ENCODE measurements around the gene LRRIQ1. TPM values are rescaled to one million over a fixed set of nuclear protein-coding genes. Genes with fewer than 3 reads are reported as not detected.
A peak's percentile ranks its signal among the peaks of the same experiment; 100 is the strongest.

LRRIQ1 gene
- total RNA-seq, 2 experiments from 2014 or later = not detected

DNA sequence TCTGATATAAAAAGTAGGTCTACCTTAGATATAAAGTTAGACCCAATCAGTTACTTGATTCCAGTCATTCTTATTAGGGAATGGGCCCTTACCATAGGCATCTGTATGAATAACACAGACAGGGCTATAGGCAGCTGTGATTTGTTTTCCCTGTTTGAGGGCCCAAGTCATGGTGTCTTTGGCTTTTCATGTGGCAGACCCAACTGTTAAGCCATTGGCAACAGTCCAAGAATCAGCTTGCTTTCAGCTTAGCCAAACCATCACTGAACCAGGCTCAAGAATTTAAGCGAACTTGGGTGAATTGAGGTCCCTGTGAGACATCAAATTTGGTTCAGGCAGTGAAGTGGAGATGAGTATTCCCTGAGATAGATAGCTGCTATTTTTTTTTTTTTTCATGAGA lies 111.2 kb downstream of the LRRIQ1 start:
- Mint-ChIP-seq H3K4me3 (no peak overlapping the region), H3K4me1 (no peaks in the 10 kb centered on the region), H3K36me3 (ENCODE audit: low read depth) (no peaks in the 10 kb centered on the region), H3K27me3 (no peaks in the 10 kb centered on the region), H3K9me3 (ENCODE audit: low read depth) (no peaks in the 10 kb centered on the region), H3K27ac (no peak overlapping the region)
- no peak for ATAC-seq
- DNase-seq = no peak
- CTCF ChIA-PET = interaction anchor here (1.1 kb wide), 1 partner anchor 13 kb away, joined by 3 read pairs; no protein-coding TSS in a partner anchor
- POLR2A ChIA-PET = no interaction called here
- intact Hi-C loops (cut with DNase I, micrococcal nuclease) = no loop called here

DNA sequence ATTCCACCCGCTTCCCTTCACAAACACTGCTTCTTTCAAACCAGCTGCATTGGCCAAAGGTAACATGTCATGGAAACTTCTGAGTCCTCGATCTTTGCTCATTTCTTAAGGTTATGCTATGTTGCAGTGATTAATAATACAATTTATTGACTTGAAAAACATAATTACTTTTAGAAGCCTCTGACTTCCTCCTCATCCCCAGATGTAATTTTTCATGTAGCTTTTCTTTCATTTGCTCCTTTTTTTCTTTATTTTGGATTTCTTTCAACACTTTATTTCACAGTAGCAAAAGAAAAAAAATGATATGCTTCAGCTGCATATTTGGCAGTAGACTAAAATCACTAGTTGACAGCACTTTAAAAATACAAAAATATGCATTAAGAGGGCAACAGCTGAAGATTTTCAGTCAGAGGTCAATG lies 116.2 kb downstream of the LRRIQ1 start:
- ChIA-PET POLR2A (no interaction called here), CTCF (interaction anchor here (1.1 kb wide), 1 partner anchor 25 kb away, joined by 3 read pairs; no protein-coding TSS in a partner anchor)
- DNase-seq = no peak
- Mint-ChIP-seq H3K9me3 (ENCODE audit: low read depth) (no peaks in the 10 kb centered on the region), H3K27ac (no peak overlapping the region), H3K36me3 (ENCODE audit: low read depth) (no peaks in the 10 kb centered on the region), H3K27me3 (no peaks in the 10 kb centered on the region), H3K4me3 (no peak overlapping the region), H3K4me1 (no peaks in the 10 kb centered on the region)
- intact Hi-C loops (cut with DNase I, micrococcal nuclease) = no loop called here
- no peak for ATAC-seq

DNA sequence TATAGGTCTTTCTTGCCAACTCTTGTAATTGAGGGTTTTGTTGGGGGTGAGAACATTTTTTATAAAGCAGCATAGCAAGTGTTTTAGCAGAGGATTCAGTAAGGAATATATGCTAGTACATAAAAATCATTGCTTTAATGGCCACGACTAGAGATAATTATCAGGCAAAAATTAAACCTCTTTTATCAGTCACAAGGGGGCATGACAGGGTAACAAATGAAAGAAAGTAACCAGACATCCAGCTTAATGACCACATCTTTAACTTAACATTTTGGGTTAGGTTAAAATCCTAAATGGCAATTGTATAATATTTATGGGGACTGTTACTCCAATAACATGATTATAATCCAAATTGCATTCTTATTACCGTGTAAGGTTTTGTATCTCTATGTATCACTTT lies 119.6 kb downstream of the LRRIQ1 start:
- H3K4me1 Mint-ChIP-seq = no peaks in the 10 kb centered on the region
- intact Hi-C loops (cut with DNase I, micrococcal nuclease) = no loop called here
- H3K36me3 Mint-ChIP-seq (ENCODE audit: low read depth) = no peaks in the 10 kb centered on the region
- no peaks in the 10 kb centered on the region for H3K9me3 Mint-ChIP-seq (ENCODE audit: low read depth)
- H3K27me3 Mint-ChIP-seq = no peaks in the 10 kb centered on the region
- H3K27ac Mint-ChIP-seq = no peak overlapping the region
- no peak for ATAC-seq
- CTCF ChIA-PET = no interaction called here
- DNase-seq = no peak
- POLR2A ChIA-PET = no interaction called here
- no peak overlapping the region for H3K4me3 Mint-ChIP-seq

DNA sequence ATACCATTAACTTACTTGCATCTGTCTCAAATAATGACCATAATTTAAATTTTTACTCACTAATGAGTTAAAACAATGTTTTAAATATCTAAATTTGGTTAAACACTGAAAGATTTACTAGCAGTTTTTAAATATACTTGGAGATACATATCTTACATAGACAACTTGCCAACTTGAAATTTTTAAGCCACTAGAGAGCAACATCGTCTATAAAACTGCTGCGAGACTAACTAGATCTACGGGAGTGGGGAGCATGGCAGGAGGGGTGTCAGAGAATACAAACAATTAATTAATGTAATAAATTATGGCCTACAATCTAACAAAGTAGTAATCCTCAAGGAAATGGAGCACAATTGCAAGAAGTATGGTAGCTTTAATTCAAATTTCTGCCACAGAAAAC lies 120.4 kb downstream of the LRRIQ1 start:
- Mint-ChIP-seq H3K9me3 (ENCODE audit: low read depth) (no peaks in the 10 kb centered on the region), H3K4me1 (no peaks in the 10 kb centered on the region), H3K27ac (no peak overlapping the region), H3K27me3 (no peaks in the 10 kb centered on the region), H3K4me3 (no peak overlapping the region), H3K36me3 (ENCODE audit: low read depth) (no peaks in the 10 kb centered on the region)
- ChIA-PET POLR2A (no interaction called here), CTCF (interaction anchor here (0.8 kb wide), 1 partner anchor 14 kb away, joined by 3 read pairs; no protein-coding TSS in a partner anchor)
- intact Hi-C loops (cut with DNase I, micrococcal nuclease) = no loop called here
- DNase-seq (no peak), ATAC-seq (no peak)

DNA sequence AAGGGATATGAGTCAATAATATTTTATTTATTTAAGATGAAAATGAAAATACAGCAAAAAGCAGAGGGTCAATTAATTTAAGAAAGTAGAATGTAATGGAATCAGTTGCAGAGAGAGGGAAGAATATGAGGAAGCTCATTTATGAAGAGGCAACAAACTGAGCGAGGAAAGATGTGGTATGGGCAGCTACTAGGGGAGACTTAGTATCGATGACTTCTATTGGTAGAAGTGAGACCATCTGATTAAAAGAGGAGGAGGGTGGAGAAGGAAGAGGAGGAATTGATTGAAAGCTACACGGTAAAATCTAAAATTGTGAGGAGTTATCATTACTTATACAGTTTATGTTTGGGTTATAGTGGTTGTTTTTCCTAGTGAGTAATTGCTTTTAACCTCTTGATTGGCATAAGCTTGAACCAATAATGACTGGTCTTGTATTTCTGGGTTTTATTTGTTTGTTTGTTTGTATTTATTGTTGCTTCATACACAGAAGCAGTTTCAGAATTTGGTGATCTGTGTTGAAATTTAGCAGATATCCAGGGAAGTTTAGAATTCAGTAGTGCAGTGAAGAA lies 121.0 kb downstream of the LRRIQ1 start:
- no peaks in the 10 kb centered on the region for H3K36me3 Mint-ChIP-seq (ENCODE audit: low read depth)
- intact Hi-C loops (cut with DNase I, micrococcal nuclease) = no loop called here
- no peak for ATAC-seq

DNA sequence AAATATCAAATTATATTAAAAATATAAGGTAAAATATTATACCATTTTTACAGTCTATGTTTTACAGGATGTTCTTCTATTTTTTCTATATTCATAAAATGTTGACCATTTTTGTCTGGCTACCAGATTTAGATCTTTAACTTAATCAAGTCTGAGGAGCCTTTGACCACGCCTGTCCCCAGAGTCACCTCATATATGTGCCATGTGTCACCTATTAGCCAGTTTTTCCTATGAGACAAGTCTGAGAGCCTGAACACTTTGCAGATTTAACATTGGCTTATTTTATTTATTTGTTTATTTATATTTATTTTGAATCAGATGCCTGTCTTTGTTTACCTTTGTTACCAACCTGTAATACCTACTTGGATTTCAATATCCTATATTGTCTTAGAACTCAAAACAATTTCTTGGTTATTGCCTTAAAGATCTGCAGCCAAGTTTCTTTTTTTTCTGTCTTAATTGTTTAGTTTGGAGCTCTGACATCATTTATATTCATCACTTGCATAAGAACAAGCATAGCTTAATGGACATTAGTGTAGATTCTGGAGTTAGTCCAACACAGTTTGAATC lies 127.7 kb downstream of the LRRIQ1 start:
- intact Hi-C loops (cut with DNase I, micrococcal nuclease) = no loop called here
- no peak overlapping the region for H3K27ac Mint-ChIP-seq
- no peak for ATAC-seq
- POLR2A ChIA-PET = no interaction called here
- H3K4me3 Mint-ChIP-seq = no peak overlapping the region
- no peaks in the 10 kb centered on the region for H3K4me1 Mint-ChIP-seq
- no peaks in the 10 kb centered on the region for H3K36me3 Mint-ChIP-seq (ENCODE audit: low read depth)
- no peak for DNase-seq
- H3K9me3 Mint-ChIP-seq (ENCODE audit: low read depth) = no peaks in the 10 kb centered on the region
- CTCF ChIA-PET = no interaction called here
- no peaks in the 10 kb centered on the region for H3K27me3 Mint-ChIP-seq

More for the DNA sequence above, 121.0 kb downstream of the LRRIQ1 start:
- H3K4me1 Mint-ChIP-seq = no peaks in the 10 kb centered on the region
- H3K27ac Mint-ChIP-seq = no peak overlapping the region
- CTCF ChIA-PET = interaction anchor here (0.8 kb wide), 1 partner anchor 14 kb away, joined by 3 read pairs; no protein-coding TSS in a partner anchor
- no peak for DNase-seq
- no peaks in the 10 kb centered on the region for H3K9me3 Mint-ChIP-seq (ENCODE audit: low read depth)
- H3K27me3 Mint-ChIP-seq = no peaks in the 10 kb centered on the region
- POLR2A ChIA-PET = no interaction called here
- no peak overlapping the region for H3K4me3 Mint-ChIP-seq

DNA sequence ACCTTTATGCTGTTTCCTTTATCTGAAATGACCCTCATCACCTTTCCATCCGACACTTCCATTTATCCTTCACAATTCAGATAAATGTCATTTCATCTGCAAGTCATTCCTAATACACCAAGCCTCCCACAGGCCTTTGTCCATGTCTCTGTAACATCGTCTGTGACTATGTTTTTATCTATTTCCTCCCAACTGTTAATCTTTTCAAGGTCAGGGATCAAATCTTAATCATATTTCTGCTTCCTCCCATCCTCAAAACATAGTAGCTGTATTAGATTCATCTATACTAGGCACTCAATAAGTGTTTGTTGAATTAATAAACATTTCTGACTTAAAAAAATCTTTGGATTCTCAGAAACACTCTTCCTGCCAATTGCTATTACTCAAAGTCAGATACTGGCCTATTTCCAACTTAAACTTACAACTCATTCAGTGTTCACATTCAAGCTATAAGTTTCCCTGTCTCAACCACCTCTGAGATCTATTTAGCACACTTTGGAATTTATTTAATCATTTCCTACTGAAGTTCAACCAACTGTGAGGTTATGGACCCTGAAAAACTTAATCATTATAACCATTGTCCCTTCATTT lies 143.6 kb downstream of the LRRIQ1 start:
- no peaks in the 10 kb centered on the region for H3K4me1 Mint-ChIP-seq
- no peak overlapping the region for H3K27ac Mint-ChIP-seq
- ChIA-PET POLR2A (no interaction called here), CTCF (no interaction called here)
- no peak overlapping the region for H3K4me3 Mint-ChIP-seq
- H3K9me3 Mint-ChIP-seq (ENCODE audit: low read depth) = no peaks in the 10 kb centered on the region
- no peaks in the 10 kb centered on the region for H3K27me3 Mint-ChIP-seq
- DNase-seq = no peak
- intact Hi-C loops (cut with DNase I, micrococcal nuclease) = no loop called here
- no peak for ATAC-seq
- H3K36me3 Mint-ChIP-seq (ENCODE audit: low read depth) = no peaks in the 10 kb centered on the region

DNA sequence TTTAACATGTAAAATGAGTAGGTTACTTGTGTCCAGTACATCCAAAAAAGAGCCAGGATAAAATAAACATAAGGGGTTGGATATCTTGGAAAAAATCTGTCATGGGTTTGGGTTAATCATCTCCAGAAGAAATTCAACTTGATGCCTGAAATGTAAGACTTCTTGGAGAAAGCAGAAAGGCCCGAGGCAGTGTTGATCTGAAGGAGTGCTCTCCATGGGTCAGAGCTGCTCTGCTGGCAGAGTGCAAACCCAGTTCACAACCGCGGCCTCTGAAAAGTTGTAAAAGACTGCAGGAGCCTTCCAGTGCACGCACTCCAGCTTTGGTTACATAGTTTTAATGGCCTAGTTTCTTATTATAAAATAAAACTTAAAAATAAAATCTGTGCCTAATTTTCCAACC lies 146.5 kb downstream of the LRRIQ1 start:
- intact Hi-C loops (cut with DNase I, micrococcal nuclease) = no loop called here
- DNase-seq = no peak
- no peaks in the 10 kb centered on the region for H3K27me3 Mint-ChIP-seq
- H3K36me3 Mint-ChIP-seq (ENCODE audit: low read depth) = no peaks in the 10 kb centered on the region
- POLR2A ChIA-PET = no interaction called here
- ATAC-seq = no peak
- CTCF ChIA-PET = no interaction called here
- H3K27ac Mint-ChIP-seq = no peak overlapping the region
- no peaks in the 10 kb centered on the region for H3K4me1 Mint-ChIP-seq
- H3K4me3 Mint-ChIP-seq = no peak overlapping the region
- H3K9me3 Mint-ChIP-seq (ENCODE audit: low read depth) = no peaks in the 10 kb centered on the region

DNA sequence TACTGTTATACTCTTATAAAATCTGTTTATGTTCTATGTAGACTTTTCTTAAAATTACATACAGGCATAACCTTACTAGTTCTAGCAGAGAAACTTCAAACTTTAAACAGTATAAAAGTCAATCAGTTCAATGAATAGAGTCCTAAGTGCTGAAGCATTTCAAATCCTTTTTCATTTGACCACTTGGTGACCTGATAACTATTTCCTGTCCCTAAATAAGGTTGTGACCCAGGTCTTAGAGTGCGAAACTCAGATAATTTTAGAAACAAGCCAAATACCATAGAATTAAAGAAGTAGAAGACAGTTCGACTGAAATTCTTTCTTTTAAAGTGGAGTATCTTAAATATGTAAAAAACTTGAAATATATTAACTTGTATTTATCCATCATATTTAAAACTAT lies 147.7 kb downstream of the LRRIQ1 start:
- Mint-ChIP-seq H3K9me3 (ENCODE audit: low read depth) (no peaks in the 10 kb centered on the region), H3K27ac (no peak overlapping the region), H3K36me3 (ENCODE audit: low read depth) (no peaks in the 10 kb centered on the region), H3K4me1 (no peaks in the 10 kb centered on the region), H3K4me3 (no peak overlapping the region), H3K27me3 (no peaks in the 10 kb centered on the region)
- intact Hi-C loops (cut with DNase I, micrococcal nuclease) = no loop called here
- ChIA-PET POLR2A (no interaction called here), CTCF (no interaction called here)
- ATAC-seq (no peak), DNase-seq (no peak)

DNA sequence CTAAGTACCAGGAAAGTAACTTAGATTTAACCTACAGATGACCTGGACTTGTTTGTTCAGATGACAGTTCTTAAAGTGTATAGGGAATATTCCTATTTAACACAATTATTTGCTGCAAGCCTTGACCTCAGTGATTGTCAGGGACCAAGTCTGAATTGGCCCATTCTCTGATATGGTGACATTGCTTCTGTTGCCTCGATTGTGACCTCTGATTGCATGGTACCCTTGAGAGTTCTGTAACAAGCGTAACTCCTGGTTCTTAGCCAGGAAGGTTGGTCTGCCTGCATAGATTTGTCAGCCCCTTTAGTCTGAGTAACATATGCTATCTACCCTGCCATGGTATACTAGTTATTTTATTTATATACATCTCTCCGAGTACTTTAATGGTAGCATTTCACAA lies 150.1 kb downstream of the LRRIQ1 start:
- ATAC-seq = no peak
- POLR2A ChIA-PET = no interaction called here
- intact Hi-C loops (cut with DNase I, micrococcal nuclease) = no loop called here
- Mint-ChIP-seq H3K36me3 (ENCODE audit: low read depth) (no peaks in the 10 kb centered on the region), H3K27ac (no peak overlapping the region), H3K4me3 (no peak overlapping the region), H3K9me3 (ENCODE audit: low read depth) (no peaks in the 10 kb centered on the region), H3K4me1 (no peaks in the 10 kb centered on the region), H3K27me3 (no peaks in the 10 kb centered on the region)
- no peak for DNase-seq
- CTCF ChIA-PET = no interaction called here

DNA sequence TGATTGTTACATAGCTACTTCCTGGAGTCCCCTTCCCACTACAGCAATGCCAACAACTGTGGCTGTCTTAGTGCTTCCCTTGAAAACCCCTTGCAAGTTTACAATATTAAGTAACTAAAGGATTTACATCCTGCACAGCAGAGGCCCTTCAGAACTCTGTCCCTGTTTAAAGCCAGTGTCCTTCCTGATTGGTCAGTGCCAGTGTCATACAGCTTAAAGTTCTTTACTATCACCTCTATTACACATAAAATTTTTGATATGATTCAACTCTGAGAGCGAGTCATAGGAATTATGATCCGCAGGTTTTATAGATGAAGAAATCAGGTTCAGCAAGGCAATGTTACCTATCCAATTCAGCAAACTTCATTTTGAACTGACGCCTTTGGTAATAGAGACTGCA lies 152.5 kb downstream of the LRRIQ1 start:
- CTCF ChIA-PET = no interaction called here
- H3K36me3 Mint-ChIP-seq (ENCODE audit: low read depth) = no peaks in the 10 kb centered on the region
- no peak overlapping the region for H3K4me3 Mint-ChIP-seq
- H3K27me3 Mint-ChIP-seq = no peaks in the 10 kb centered on the region
- intact Hi-C loops (cut with DNase I, micrococcal nuclease) = no loop called here
- H3K4me1 Mint-ChIP-seq = no peaks in the 10 kb centered on the region
- no peak for DNase-seq
- no peak overlapping the region for H3K27ac Mint-ChIP-seq
- H3K9me3 Mint-ChIP-seq (ENCODE audit: low read depth) = no peaks in the 10 kb centered on the region
- no peak for ATAC-seq
- POLR2A ChIA-PET = no interaction called here

DNA sequence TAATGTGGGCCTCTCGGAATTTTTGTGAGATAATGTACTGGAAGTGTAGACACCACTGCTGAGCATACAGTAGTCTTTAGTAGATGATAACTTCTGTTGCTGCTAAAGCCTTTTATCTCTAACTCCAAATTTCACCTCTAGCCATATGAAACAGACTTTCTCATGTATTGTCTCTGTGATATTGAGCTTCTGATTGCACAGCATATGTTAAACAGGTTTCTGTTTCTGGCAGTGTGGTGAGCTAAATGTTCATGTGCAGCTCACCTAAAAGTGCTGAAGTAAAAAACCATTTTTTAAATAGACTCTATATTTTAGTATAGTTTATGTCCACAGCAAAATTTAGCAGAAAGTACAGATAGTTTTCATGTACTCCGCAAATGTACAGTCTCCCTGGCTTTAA lies 154.6 kb downstream of the LRRIQ1 start:
- CTCF ChIA-PET = no interaction called here
- H3K27me3 Mint-ChIP-seq = no peaks in the 10 kb centered on the region
- POLR2A ChIA-PET = no interaction called here
- peak; percentile 44 for ATAC-seq
- H3K4me1 Mint-ChIP-seq = no peaks in the 10 kb centered on the region
- peaks cover 2% of the 10 kb centered on the region for H3K9me3 Mint-ChIP-seq (ENCODE audit: low read depth)
- H3K36me3 Mint-ChIP-seq (ENCODE audit: low read depth) = no peaks in the 10 kb centered on the region
- intact Hi-C loops (cut with DNase I, micrococcal nuclease) = no loop called here
- DNase-seq = no peak
- H3K4me3 Mint-ChIP-seq = no peak overlapping the region
- H3K27ac Mint-ChIP-seq = no peak overlapping the region

All from activated CD4-positive, alpha-beta T cell treated with anti-CD3 and anti-CD28 coated beads for 36 hours (primary cell).